ENCODE data around the gene GRM1.

Gene GRM1

GRCh38 chr6:146388736-146389364 lies 360.0 kb downstream of the GRM1 start:
- DNase-seq (ENCODE audit: low spot score), result no peak

- no peak for DNase-seq (ENCODE audit: low spot score)
Measured at GRCh38 chr6:146389740-146390139, 360.9 kb downstream of the GRM1 start.

GRCh38 chr6:146397638-146398037 lies 368.8 kb downstream of the GRM1 start:
- no peak for DNase-seq (ENCODE audit: low spot score)

GRCh38 chr6:146402476-146402875 lies 373.6 kb downstream of the GRM1 start:
- no peak for DNase-seq (ENCODE audit: low spot score)

GRCh38 chr6:146408583-146408982 lies 379.7 kb downstream of the GRM1 start:
- no peak for DNase-seq (ENCODE audit: low spot score)

DNA sequence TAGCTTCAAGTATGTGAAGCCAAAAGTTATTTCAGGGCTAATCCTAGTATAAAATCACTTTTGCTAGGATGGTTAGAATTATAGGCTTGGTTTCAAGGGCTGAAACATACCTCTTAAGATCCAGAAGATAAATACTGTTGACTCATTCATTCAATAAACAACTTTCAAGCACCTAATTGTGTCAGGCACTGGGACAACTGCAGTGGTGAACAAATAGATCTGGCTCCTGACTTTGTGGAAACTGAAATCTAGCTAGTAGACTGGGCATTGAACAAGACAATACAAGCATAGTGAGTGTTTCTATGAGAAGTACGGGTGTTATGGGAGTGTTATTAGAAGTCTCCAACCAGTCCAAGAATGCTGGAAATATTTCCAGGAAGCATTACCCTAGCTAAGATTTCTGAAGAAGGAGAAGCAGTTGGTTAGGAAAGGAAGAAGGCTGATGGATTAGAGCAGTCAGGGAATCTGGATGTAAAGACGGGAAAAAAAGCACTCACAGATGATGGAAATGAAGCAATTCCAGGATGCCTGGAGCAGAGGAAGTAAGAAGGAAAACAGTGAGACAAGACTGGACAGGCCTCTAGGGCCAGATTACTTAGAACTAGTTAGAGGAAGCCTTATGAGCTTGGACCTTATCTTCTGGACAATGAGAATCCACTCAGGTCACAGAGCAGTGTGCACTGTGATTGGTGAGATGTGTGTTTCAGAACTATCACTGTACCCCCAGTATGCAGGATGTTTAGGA lies 382.2 kb downstream of the GRM1 start:
- DNase-seq (ENCODE audit: low spot score), result no peak

DNA sequence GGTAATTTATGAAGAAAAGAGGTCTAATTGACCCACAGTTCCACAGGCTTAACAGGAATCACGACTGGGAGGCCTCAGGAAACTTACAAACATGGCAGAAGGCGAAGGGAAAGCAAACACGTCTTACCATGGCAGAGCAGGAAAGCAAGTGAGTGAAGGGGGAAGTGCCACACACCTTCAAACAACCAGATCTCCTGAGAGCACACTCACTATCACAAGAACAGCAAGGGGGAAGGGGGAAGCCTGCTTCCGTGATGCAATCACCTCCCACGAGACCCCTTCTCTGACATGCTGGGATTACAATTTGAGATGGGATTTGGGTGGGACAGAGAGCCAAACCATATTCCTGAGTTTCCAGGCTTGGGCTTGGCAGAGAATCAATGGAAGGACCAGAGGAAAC lies 390.7 kb downstream of the GRM1 start:
- no peak for DNase-seq (ENCODE audit: low spot score)

- no peak for DNase-seq (ENCODE audit: low spot score)
Measured at GRCh38 chr6:146420255-146420654, 391.4 kb downstream of the GRM1 start.

DNA sequence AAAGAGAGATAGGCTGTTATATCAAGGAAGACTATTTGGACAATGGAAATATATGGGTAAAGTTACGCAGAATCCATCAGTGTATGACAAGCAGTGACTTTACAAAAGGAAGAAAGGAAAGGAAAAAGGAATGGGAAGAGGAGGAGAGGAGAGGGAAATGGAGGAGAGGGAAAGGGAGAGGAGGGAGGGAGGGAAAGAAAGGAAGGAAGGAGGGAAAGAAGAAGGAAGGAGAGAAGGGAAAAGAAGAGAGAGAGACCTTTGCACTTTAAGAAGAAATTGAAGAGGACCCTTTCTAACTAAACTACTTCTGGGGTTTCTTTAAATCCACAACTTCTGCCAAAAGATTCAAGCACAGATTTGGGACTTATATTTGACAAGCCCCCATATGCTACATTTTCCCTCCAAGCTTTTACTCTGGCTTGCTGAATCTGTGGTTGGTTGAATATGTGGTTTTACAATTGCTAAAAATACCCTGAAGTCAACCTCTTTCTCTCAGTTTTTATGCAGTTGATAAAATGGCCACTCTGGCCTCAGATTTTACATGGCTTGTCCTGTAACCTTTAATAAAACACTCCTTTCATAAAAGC lies 394.0 kb downstream of the GRM1 start:
- DNase-seq (ENCODE audit: low spot score), result no peak

GRCh38 chr6:146423452-146423851 lies 394.6 kb downstream of the GRM1 start:
- no peak for DNase-seq (ENCODE audit: low spot score)

DNA sequence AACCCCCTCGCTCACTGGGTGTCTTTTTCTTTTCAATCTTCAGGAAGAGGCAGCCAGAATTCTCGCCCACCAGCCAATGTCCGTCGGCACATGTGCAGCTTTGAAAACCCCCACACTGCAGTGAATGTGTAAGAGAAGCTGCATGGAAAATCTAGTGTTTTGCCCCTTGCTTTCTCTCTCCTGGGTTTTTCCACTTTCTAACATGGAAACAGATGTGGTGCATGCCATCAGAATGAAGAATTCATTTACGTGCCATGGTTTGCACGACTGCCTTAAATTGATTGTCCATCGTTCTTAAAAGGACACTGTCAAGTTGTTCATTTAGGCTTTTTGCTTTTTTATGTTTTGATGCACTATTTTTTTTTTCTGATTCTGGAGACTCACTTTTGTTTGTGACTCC lies 397.7 kb downstream of the GRM1 start:
- no peak for DNase-seq (ENCODE audit: low spot score)

DNA sequence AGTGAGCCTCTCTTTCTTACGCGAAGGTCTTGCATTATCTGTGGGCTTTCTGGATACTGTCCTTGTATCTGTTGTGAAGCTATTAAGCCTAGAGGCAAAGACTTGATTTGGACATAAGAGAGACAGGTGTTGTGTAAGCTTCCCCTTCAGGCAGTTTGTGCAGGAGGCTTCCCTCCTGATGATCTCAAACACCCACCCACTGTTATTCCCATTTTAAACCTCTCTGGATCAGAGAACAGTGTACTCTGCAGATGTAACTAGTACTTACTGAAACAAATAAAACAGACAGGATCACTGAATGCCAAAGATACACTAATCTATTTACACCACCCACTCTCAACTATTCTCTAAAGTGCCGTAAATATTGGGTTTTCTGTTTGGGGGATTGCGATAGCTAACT lies 401.0 kb downstream of the GRM1 start:
- DNase-seq (ENCODE audit: low spot score), result no peak

DNA sequence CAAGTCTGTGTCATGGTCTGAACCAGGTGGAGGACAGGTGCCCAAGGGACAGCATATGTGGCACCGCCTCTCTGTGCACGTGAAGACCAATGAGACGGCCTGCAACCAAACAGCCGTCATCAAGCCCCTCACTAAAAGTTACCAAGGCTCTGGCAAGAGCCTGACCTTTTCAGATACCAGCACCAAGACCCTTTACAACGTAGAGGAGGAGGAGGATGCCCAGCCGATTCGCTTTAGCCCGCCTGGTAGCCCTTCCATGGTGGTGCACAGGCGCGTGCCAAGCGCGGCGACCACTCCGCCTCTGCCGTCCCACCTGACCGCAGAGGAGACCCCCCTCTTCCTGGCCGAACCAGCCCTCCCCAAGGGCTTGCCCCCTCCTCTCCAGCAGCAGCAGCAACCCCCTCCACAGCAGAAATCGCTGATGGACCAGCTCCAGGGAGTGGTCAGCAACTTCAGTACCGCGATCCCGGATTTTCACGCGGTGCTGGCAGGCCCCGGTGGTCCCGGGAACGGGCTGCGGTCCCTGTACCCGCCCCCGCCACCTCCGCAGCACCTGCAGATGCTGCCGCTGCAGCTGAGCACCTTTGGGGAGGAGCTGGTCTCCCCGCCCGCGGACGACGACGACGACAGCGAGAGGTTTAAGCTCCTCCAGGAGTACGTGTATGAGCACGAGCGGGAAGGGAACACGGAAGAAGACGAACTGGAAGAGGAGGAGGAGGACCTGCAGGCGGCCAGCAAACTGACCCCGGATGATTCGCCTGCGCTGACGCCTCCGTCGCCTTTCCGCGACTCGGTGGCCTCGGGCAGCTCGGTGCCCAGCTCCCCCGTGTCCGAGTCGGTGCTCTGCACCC lies 405.2 kb downstream of the GRM1 start:
- DNase-seq (ENCODE audit: low spot score), result no peak

- no peak for DNase-seq (ENCODE audit: low spot score)
Measured at GRCh38 chr6:146434732-146435390, 406.0 kb downstream of the GRM1 start.

DNA sequence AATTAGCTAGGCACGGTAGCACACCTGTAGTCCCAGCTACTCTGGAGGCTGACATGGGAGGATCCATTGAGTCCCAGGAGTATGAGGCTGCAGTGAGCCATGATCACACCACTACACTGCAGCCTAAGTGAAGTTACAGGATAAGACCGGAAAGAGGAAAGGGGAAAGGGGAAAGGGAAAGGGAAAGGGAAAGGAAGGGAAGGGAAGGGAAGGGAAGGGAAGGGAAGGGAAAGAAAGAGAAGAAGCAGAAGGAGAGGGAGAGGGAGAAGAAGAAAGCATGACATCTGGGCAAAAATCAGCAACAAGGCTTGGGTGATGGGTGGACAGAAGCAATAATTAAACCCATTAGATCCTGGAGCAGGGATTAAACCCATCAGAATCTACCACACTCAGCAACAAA lies 413.0 kb downstream of the GRM1 start:
- no peak for DNase-seq (ENCODE audit: low spot score)

DNA sequence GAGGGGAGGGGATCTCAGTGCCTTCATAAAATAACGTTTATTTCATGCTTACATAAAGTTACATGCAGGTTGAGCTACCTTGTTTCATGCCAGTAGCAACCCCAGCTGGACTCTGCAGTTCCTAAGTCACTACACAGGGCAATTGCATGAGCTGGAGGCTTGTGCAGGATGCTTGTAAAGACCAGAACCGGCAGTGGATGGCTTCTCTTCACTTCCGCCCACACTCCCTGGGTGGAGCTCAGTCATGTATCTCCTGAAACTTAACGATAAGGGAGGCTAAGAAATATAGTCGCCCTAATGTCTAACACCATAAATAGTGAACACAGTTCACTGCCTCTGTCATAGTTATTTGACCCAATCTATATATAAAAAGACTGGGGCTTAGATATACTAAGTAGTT lies 415.3 kb downstream of the GRM1 start:
- DNase-seq (ENCODE audit: low spot score), result no peak

DNA sequence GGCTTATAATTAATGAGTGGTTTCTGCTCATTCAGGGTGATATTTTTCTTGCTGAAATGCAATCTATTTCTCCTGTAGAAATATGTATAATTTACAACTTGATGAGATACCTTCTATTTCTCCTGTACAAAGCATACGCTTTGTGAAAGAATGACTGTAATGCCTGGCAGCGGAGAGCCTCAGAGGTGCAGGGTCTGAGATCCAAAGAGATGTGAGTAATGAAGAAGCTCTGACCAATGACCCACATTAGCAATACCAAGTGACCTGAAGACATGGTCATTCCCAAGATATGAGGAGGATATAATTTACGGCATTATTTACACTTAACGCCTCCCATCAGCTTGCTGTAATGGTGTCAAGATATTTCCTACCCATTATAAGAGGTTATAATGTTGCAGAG lies 416.4 kb downstream of the GRM1 start:
- no peak for DNase-seq (ENCODE audit: low spot score)

DNA sequence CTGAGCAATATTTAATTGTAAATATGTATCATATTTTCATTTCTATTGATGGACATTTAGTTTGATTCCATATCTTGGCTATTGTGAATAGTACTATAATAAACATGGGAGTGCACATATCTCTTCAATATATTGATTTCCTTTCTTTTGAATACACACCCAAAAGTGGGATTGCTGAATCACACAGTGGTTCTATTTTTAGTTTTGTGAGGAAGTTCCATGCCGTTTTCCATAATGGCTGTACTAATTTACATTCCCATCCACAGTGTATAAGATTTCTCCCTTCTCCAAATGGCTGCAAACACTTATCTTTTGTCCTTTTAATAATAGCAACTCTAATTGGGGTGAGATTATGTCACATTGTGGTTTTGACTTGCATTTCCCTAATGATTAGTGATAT lies 428.0 kb downstream of the GRM1 start:
- DNase-seq (ENCODE audit: low spot score), result no peak

DNA sequence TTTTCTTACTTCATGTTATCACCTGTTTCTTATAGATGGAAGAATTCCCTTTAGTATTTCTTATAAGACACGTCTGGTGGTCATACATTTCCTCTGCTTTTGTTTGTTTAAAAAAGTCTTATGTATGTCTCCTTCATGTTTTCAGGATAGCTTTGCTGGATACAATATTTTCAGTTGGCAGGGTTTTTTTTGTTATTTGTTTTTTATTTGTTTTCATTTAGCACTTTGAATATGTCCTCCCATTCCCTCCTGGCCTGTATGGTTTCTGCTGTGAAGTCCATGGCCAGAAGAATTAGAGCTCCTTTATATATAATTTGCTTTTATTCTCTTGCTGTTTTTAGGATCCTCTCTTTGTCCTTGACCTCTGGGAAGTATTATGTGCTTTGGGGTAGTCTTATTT lies 432.1 kb downstream of the GRM1 start:
- DNase-seq (ENCODE audit: low spot score), result no peak

- no peak for DNase-seq (ENCODE audit: low spot score)
Measured at GRCh38 chr6:146470091-146470770, 441.4 kb downstream of the GRM1 start.

GRCh38 chr6:146472918-146473317 lies 444.1 kb downstream of the GRM1 start:
- no peak for DNase-seq (ENCODE audit: low spot score)

- no peak for DNase-seq (ENCODE audit: low spot score)
Measured at GRCh38 chr6:146481527-146481926, 452.7 kb downstream of the GRM1 start.
